ENCODE results near the gene NCAPG.
A peak's percentile ranks its signal among the peaks of the same experiment; 100 is the strongest.

Gene NCAPG, protein sequence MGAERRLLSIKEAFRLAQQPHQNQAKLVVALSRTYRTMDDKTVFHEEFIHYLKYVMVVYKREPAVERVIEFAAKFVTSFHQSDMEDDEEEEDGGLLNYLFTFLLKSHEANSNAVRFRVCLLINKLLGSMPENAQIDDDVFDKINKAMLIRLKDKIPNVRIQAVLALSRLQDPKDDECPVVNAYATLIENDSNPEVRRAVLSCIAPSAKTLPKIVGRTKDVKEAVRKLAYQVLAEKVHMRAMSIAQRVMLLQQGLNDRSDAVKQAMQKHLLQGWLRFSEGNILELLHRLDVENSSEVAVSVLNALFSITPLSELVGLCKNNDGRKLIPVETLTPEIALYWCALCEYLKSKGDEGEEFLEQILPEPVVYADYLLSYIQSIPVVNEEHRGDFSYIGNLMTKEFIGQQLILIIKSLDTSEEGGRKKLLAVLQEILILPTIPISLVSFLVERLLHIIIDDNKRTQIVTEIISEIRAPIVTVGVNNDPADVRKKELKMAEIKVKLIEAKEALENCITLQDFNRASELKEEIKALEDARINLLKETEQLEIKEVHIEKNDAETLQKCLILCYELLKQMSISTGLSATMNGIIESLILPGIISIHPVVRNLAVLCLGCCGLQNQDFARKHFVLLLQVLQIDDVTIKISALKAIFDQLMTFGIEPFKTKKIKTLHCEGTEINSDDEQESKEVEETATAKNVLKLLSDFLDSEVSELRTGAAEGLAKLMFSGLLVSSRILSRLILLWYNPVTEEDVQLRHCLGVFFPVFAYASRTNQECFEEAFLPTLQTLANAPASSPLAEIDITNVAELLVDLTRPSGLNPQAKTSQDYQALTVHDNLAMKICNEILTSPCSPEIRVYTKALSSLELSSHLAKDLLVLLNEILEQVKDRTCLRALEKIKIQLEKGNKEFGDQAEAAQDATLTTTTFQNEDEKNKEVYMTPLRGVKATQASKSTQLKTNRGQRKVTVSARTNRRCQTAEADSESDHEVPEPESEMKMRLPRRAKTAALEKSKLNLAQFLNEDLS

DNA sequence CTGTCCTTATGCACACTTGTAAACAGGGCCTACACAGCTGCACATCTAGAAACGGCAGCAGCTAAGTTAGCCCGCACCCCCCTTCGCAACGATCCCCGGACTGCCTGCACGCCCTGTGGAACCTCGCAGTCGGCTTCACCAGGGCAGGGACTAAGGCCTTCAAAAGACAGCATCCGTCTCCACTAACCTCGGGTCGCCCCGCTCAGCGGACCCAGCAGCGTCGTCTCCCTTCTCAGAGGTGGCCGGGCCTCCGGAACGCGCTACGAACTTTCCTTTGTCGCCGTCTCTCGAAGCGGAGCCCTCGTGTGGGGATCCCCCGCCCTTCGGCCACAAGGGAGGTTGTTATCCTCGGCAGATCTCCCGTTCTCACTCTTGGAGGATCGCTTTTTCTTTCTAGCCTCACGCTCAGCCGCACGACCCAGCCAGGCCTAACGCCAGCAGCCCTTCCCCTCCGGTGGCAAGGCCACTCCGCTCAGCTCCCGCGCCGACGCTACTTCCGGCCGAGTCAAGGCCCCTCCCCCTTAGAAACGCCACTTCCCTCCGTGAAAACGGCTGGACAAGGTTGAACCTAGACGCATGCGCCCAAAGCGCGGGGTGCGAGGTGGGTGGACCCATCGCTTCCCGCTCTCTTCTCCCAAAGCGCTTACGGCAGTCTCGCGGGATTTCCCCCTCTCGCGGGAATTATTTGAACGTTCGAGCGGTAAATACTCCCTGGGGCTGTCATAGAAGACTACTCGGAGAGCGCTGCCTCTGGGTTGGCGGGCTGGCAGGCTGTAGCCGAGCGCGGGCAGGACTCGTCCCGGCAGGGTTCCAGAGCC lies at the start of gene NCAPG, which contains the start of gene DCAF16:
Gene NCAPG, plus strand, starts transcription at position 720 of the 818 bp plus-strand sequence. CDS start 99 bp downstream, outside the sequence.
Gene DCAF16, minus strand, starts transcription at position 498 of the 818 bp plus-strand sequence. CDS start 6,616 bp downstream, outside the sequence.
- DNase-seq, result peak; percentile 99

DNA sequence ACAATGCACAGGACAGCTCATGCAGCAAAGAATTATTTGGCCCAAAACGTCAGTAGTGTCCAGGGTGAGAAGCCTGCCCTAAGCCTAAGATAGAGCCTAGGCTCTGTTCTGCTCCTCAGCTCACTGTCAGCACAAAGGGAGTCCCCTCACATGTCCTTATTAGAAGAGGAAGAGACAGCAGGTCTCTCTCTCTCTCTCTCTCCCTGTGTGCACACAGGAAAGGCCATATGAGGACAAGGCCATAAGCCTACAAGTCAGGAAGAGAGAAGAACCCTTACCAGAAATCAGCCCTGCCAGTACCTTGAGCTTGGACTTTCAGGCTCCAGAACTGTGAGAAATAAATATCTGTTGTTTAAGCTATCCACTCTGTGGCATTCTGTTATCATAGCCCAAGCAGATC lies 49.7 kb upstream of the NCAPG start:
- no peak for DNase-seq

DNA sequence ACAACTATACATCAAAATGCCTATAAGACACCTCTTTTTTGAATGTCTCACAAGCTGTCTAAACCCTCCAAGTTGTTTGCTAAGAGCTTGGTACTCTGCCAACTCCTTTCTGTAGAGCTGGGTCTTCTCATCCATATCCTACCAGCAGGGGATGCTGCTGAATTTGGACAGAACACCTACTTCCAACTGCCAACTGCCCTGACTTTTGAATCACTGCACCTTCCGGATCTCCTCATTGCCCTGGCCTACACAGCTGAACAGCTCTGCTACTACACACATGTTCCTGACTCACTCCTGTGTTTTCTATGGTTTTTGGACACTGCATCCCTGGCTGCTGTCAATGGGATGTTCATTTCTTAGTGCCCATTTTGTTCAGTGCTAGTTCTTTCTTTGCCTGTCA lies 48.1 kb upstream of the NCAPG start:
- DNase-seq, result no peak

DNA sequence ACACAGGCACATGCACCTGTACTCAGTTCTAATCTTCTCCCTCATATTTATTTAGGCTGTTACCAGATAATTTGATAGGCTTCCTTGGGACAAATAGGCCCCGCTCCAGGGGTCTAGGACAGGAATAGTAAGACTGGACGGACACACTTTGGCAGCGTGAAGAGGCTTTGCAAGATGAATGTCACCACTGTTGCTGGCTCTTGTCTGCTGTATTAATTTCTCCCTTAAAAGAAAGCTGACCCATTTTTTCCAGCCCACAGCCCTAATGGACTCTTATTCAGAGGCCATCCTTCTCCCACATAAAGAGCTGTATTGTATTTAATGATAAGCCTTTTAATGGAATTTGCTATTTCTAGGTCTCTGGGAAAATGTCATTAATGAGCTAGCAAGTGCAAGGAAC lies 47.4 kb upstream of the NCAPG start:
- no peak for DNase-seq

DNA sequence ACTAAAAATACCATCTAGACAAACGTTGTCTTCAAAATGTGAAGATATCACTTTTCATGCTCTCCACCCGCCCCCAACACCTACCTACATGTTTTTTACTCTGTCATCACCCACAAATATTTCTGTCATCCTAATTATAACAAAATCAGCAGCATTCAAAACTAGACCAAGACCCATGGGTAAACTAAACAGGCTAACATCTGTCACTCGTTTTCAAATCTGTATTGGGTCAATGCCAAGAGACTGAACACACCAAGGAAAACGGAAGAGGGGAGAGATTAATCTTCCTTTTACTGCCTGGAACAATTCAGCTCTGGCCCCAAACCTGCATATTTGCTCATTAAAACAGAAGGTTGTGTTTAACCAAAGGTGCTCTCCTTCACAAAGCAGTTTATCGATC lies 46.8 kb upstream of the NCAPG start:
- DNase-seq, result no peak

DNA sequence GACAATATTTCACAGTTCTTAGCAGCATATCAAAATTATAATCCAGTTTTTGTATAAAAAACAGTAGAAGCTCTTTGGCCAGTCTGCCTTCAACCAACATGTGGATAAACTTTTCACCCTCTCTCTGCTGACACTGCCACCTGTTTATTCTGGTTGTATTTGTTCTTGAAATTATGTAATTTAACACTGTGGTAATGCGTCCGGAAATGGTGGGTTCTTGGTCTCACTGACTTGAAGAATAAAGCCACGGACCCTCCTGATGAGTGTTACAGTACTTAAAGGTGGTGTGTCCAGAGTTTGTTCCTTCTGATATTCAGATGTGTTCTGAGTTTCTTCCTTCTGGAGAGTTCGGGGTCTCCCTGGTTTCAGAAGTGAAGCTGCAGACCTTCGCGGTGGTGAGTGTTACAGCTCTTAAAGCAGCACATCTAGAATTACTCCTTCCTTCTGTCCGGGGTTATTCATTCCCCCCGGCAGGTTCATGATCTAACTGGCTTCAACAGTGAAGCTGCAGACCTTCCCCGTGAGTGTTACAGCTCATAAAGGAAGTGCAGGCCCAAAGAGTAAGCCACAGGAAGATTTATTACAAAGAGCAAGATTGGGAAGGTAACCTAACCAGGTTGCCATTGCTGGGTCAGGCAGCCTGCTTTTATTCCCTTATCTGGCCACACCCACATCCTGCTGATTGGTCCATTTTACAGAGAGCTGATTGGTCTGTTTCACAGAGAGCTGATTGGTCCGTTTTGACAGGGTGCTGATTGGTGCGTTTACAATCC lies 45.1 kb upstream of the NCAPG start:
- DNase-seq, result no peak

DNA sequence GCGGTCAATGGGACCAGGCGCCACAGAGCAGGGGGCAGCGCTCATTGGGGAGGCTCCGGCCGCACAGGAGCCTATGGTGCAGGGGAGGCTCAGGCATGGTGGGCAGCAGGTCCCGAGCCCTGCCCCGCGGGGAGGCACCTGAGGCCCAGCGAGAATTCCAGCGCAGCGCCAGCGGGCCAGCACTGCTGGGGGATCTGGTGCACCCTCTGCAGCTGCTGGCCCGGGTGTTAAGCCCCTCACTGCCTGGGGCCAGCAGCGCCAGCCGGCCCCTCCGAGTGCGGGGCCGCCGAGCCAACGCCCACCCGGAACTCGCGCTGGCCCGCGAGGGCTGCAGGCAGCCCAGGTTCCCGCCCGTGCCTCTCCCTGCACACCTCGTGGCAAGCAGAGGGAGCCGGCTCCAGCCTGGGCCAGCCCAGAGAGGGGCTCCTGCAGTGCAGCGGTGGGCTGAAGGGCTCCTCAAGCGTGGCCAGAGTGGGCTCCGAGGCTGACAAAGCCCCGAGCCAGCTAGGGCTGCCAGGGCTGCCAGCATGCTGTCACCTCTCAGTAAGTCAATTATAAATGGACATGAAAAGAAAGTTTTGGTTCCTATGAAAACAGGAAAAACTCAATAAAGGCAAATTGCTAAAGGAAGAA lies 43.8 kb upstream of the NCAPG start:
- DNase-seq, result no peak

DNA sequence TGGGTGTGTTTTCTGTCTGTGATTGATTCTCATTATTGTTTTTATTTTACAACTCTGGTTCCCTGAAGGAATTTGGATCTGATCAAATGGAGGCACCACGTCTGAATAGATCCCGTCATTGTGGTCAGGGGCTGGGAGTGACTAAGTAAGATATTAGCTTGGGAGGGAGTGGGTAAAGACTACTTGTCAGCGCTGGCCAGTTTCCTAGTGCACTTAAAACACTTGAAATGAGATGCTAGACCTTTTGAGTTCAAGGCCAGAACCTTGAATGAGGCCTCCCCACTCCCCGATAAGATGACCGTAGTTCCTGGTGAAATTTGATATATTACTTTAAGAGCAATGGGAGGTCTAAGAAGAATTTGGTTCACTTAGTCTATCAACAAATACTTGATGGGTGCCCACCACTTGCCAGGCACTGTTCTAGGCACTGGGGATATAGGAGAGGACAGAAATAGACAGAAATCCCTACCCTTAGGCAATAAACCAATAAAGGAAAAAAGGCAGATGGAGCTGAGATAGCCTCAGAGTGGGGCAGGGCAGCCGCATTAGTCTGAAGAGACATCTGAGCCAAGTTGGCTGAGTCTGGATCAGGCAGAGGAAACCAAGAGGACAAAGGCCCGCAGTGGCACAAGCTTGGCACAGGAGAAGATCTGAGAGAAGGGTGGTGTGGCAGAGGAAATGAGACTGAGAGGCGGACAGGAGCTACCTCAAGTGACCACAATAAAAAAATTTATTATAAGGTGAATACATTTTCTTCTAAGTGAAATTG lies 41.2 kb upstream of the NCAPG start:
- DNase-seq, result no peak

DNA sequence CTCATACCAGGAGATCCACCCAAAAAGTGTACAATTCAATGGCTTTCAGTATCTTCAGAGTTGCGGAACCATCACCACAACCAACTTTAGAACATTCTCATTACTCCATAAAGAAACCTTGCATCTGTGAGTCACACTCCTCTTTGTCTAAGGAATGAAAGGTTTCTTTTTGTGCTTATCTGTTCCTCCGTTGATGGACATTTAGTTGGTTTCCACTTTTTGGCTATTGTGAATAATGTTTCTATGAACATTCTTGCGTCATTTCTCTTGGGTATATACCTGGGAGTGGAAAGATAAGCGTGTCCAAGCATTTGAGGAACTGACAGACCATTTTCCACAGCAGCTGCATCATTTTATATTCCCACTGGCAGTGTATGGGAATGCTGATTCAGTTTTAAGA lies 39.9 kb upstream of the NCAPG start:
- DNase-seq, result no peak

DNA sequence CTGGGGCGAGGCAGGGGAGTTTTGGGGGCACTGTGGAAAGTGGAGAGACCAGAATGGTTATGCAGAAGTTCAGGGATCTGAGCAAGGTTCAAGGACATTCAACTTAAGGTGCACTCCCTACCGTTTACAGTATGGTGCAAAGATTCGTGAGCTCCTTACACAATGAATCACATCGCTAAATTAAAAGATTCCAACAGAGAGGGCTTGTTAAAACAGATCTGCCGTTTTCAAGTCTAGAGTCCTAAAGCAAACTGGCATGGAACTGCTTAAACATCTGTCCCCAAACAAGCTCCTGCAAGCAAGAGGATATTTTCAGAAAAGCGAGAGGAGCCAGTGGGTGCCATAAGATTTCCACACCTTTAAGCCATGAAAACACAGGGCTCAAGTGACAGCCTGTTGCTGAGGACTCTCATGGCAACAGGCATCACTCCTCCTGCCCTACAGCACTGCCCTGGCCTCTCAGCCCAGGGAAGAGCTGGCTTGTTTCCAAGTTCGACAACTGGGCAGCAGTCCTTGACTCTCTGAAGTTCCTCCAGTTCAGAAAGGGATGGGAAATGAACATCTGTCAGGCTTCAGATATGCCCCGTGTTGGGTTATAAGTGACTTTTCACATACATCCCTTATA lies 39.4 kb upstream of the NCAPG start:
- DNase-seq, result no peak

DNA sequence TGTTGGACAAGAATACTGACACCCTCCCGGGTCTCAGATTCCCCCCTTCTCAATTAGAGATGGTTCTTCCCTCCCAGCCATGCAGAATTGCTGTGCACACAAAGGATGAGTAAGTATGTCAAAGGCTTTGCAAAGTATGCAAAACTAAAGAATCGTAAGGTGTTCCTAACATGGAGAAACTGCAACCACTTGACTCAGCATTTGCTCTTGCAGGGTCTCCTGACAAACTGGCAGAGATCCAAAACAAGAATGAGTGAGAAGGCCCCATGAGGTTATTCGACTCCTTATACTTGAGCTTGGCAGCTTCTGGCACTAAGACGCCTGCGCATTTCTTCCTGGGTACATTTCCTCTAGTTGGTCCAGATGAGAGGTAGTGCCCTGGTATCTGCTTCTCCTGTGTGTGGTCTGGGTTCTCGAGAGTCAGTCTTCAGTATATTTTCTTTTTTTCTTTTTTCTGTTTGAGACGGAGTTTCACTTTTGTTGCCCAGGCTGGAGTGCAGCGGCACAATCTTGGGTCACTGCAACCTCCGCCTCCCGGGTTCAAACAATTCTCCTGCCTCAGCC lies 37.6 kb upstream of the NCAPG start:
- DNase-seq, result no peak

DNA sequence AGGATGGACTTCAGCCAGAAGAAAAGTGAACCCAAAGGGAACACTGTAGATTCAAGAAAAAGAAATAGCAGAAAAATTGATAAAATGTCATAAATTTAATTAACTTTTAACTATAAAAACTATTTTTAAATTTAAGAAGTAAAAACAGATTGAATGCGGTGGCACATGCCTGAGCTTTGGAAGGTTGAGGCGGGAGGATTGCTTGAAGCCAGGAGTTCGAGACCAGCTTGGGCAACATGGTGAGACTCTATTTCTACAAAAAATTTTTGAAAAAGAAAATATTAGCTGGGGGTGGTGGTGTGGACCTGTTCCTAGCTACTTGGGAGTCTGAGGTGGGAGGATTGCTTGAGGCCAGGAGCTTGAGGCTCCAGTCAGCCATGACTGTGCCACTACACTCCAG lies 32.3 kb upstream of the NCAPG start:
- no peak for DNase-seq

DNA sequence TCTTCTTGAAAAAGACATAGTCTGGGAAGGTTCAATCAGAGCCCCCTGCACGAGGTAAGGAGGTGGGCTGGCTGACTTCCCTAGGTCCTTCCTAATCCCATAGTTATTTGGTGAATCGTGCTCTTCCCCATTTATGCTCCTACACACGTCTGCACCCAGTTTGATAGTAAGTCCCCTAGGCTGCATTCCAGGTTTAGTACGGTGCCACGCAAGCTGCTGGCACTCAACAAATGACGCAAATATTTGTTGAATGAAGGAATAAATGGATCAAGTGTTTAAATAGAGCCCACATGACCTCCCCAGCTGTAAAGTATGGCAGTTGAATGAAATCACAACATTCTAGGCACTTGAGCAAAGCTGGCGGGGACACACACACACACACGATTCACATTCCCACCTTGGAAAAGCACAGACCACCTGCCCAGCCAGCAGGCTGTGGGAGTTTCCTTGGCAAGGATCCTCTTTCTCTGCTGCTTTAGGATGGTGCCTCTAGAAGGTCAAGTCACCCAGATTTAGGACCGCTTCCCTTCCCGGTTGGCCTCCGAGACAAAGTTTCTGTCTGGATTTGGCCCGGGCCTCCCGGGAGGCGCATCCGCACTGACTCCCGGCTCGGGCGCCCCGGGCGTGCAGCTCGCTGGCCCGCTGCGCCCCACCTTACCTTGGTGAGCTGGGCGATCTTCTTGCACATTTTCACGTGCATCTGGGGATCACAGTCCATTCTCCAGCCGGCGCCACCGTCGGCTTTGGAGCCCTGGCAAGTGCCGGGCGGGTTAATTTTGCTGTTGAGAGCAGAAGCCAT lies 30.1 kb upstream of the NCAPG start:
- no peak for DNase-seq

DNA sequence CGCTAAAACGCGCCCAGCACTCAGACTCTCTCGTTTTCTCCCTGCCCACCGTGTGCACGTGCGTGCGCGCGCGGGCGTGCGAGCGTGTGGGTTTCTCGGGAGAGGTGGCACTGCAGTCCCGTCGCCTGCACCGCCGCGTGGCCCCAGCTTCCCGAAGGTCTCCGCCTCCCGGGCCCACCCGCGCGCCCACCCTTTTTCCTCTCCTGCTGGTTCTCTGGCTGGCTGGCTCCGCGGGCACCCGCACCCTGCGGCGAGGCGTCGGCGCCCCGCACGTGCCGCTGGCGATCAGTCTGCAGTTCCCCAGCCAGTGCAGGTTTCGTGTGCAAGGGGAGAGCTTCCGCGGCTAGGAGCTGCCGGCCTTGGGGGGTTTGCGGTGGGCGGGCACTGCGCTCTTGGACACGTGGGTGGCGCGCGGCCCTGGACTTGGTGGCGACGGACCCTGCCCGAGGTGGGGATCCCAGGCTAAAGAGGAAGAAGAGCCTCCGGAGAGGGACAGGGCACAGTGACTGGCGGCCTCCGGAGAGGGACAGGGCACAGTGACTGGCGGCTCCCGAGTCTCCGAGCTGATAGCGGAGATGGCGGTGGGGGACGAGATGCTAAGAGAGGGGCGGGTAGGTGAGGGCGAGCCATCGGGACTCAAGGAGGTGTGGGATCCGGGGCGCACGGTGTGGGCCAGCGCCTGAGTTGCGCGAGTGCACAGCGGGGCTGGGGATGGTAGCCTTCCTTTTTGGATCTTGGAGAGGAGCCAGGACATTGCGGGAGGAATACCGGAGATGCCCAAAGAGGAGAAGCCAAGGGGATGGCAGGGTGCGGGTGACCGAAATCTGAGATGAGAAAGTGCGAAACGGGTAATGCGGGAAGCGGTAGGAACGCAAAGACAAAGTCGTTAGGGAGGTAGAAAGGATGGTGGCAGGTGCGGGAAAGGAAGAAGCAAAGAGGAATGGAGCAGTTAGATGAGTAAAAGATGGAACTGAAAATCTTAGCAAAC lies 29.2 kb upstream of the NCAPG start, which contains the start of gene FAM184B:
Gene FAM184B, minus strand, starts transcription at position 322 of the 988 bp plus-strand sequence. CDS start 322 bp downstream, outside the sequence.
- no peak for DNase-seq

DNA sequence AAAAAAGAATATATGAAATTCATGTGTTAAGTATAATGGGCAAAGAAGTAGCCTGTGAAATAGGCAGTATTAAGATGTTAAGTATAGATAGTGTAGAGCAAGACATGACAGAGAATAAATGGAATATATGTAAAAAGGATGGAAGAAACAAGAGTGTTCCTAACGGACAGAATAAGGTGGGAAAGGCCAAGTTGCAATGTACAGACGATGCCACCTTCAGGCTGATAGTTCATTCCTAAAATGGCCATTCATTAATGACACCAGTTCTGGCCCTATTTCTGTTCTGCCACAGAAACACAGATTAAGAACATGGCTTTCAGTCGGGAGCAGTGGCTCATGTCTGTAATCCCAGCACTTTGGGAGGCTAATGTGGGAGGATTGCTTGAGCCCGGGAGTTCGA lies 24.9 kb upstream of the NCAPG start:
- DNase-seq, result no peak

DNA sequence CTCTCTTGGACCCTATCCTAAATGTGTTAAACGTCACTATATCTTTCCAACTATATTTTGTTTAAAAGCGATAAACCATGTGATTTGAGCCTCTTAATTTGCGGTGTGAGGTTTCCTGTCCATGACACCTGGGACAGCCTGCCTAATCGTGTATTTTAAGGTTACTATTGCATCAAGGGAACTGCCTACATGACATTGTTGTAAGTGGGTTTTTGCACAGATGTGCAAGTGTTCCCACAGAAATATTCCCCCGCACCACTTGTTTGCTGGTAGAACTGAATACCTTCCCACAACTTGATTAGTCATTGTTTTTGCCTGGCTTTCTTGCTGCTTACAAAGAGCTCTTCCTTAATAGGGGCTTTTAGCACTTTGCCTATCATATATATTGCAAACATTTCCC lies 24.2 kb upstream of the NCAPG start:
- DNase-seq, result no peak

DNA sequence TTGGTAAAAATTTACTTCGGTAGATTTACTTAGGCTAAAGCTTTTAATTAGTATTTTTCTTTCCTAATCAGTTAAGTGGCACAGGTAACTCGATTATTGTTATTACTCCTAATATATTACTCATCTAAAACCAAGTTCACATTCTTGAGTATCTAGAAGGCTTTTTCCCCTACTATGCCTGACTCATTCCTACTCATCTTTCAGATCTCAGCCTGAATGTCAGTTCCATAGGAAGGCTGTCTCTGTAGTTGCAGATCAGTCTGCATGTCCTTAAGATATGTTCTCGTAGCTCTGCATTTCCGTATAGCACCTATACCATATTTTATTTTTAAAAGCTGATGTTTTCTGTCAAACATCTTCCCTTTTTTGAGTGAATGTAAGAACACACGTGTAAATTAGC lies 23.5 kb upstream of the NCAPG start:
- DNase-seq, result no peak
